AG20443 (cell line): ENCODE results near the gene LTBP1.
"Not testable (repeated sequence)": the region's sequence is repeated elsewhere in the genome, so short reads cannot be mapped to it uniquely, and the experiment has no call there.

Source experiments
- DNase-seq: peaks from one replicate; pipeline ENCODE4 v3.0.0; 2012; ENCODE audit warnings: low spot score, mixed read lengths

LTBP1 gene

GRCh38 chr2:33042819-33043218, 96.1 kb downstream of the LTBP1 start:
- DNase-seq, result no peak

- no peak for DNase-seq
These were observed 101.2 kb downstream of the LTBP1 start for GRCh38 chr2:33047939-33048338.

- peak; percentile 85 for DNase-seq
These were observed 105.0 kb downstream of the LTBP1 start for GRCh38 chr2:33051586-33052360.

DNA sequence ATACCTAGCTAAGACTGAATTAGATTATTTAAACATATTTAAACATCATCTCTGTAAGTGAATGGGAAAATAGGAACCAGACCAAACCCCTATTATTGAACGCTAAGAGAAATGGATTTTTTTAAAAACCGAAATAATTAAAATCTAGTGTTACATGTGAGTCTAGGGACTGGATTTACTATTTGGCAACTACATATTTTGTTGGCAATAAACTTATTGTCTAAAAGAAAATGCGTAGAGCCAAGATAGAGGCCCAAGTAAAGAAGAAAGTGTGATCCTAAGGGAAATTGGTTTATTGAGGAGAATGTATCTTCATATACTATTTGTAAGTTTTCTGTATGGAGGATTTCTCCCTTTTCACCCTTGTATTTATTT, 105.6 kb downstream of the LTBP1 start:
- DNase-seq, result no peak

DNA sequence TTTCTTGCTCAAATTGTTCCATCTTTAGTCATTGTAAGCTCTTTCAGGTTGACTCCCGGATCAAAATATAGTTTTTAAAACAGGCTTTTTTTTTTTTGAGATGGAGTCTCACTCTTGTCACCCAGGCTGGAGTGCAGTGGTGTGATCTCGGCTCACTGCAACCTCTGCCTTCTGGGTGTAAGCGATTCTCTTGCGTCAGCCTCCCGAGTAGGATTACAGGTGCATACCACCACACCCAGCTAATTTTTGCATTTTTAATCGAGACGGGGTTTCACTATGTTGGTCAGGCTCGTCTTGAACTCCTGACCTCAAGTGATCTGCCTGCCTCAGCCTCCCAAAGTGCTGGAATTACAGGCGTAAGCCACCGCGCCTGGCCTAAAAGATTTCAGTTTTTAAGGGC, 106.0 kb downstream of the LTBP1 start:
- DNase-seq, result not testable (repeated sequence)

- DNase-seq, result no peak
These were observed 109.4 kb downstream of the LTBP1 start for GRCh38 chr2:33056170-33056569.

DNA sequence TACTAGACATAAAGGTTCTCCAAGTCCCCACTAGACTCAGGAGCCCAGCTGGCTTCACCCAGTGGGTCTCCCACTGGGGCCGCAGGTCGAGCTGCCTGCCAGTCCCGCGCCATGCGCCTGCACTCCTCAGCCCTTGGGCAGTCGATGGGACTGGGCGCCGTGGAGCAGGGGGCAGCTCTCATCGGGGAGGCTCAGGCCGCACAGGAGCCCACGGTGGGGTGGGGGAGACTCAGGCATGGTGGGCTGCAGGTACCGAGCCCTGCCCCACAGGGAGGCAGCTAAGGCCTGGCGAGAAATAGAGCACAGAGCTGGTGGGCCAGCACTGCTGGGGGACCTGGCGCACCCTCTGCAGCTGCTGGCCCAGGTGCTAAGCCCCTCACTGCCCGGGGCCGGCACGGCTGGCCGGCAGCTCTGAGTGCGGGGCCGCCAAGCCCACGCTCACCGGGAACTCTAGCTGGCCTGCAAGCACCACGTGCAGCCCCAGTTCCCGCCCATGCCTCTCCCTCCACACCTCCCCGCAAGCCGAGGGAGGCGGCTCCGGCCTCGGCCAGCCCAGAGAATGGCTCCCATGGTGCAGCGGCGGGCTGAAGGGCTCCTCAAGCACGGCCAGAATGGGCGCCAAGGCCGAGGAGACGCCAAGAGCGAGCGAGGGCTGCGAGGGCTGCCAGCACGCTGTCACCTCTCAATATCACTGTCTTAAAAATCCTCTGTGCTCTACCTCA, 110.7 kb downstream of the LTBP1 start:
- not testable (repeated sequence) for DNase-seq

- DNase-seq, result no peak
These were observed 112.1 kb downstream of the LTBP1 start for GRCh38 chr2:33058716-33059470.

DNA sequence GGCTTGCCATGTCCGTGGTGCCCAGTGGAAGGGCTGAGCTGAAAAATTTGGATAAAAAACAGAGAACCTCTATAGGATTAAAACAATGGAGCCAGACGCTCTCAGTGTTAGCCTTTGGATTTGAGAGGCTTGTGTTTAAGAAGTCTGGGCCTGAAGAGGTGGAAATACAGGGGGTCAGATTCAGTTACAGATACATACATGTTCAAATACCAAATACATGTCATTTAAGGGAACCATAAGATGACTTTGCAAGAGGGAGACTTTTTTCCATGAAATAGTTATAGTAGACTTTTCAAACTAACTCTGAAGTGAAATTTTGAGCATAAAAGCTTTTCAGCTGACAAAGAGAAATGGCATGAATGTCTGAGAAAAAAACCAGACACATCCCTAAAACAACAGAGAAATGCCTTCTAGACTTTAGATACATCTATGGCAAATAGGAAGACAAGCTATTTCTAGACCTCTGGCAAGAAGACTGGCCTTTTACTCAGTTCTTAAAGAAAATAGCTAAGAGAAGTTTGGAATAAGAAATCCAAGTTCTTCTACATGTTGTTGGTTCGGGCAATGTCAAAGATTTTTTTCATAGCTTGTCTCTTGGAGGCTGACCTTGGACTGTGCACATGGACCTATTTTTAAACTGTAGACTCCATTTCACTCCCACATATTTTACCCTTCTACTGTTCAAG, 112.9 kb downstream of the LTBP1 start:
- DNase-seq, result no peak

DNA sequence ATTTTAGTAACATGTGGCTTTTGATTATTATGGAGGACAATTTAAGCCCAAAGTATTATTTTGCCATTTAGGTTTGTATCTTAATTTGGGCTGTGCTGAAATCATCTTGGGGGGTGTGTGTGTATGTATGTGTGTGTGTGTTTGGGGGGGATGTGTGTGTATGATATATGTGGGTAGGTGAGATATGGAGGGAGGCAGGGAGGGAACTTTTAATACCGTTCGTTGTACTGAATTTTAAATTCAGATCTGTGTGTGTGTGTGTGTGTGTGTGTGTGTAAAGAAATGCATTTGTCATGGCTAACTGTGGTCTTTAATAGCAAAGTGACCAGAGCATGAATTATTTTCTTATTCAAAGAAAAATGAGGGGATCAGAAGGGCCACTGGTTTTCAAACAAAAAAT, 113.7 kb downstream of the LTBP1 start:
- DNase-seq, result no peak

DNA sequence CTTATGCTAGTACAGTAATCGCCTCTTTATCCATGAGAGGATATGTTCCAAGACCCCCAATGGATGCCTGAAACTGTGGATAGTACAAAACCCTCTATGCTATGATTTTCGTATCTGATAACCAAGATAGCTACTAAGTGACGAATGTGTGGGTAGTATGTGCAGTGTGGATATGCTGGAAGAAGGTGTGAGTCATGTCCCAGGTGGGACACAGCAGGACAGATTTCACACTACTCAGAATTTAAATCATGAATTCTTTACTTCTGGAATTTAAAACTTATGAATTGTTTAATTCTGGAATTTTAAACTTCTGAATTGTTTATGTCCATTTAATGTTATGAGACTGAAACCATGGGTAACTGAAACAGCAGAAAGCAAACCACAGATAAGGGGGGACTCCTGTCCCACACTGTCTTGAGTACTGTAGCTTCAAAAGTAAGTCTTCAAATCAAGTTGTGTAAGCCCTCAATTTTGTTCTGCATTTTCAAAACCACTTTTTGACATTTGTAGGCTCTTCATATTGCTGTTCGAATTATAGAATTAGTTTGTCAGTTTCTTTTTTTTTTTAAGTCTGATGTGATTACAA, 116.0 kb downstream of the LTBP1 start:
- no peak for DNase-seq

- DNase-seq, result no peak
These were observed 117.6 kb downstream of the LTBP1 start for GRCh38 chr2:33064349-33064801.

GRCh38 chr2:33067598-33067997, 120.8 kb downstream of the LTBP1 start:
- DNase-seq, result no peak

GRCh38 chr2:33068261-33068660, 121.5 kb downstream of the LTBP1 start:
- DNase-seq, result no peak

- peak; percentile 92 for DNase-seq
These were observed 123.3 kb downstream of the LTBP1 start for GRCh38 chr2:33069894-33070651.

- DNase-seq, result no peak
These were observed 124.8 kb downstream of the LTBP1 start for GRCh38 chr2:33071591-33071990.

DNA sequence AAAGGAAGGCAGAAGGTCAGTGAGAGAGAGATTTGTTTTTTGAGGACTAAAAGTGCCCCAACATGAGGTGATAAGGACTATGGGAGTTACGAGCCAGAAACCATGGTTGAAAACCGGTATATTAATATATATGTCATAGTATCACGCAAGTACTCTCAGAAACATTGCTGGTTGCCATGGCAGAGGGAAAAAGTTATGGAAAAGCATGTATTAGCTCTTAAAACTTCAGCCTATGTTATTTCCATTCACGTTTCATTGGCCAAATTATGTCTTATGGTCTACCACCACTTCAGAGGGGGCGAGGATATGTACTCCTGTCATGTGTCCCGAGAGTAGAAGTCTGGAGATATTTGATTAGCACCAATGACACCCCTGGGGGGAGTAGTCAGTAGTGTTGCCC, 125.9 kb downstream of the LTBP1 start:
- no peak for DNase-seq

GRCh38 chr2:33073018-33073417, 126.3 kb downstream of the LTBP1 start:
- DNase-seq, result no peak

DNA sequence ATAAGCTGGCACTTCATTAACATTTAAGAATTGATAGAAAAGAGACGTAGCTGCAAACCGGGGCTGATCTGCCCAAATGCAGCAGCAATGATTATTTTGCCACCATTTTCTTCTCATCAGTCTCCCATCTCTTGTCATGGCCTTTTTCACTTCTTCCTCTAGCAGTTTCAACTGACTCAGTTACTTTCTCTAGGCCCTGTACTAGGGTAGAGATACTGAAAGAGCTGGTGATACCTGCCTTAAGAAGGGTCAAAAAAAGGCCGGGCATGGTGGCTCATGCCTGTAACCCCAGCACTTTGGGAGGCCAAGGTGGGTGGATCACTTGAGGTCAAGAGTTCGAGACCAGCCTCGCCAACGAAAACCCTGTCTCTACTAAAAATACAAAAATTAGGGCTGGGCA, 127.4 kb downstream of the LTBP1 start:
- DNase-seq, result no peak

DNA sequence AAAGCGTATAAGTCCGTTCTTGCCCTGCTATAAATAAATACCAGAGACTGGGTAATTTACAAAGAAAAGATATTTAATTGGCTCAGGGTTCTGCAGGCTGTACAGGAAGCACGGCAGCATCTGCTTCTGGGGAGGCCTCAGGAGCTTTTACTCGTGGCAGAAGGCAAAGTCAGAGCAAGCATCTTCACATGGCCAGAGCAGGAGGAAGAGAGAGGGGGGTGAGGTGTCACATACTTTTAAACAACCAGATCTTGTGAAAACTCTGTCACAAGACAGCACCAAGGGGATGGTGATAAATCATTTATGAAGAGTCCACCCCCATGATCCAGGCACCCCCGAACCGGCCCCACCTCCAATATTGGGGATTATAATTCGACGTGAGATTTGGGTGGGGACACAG, 130.6 kb downstream of the LTBP1 start:
- DNase-seq, result no peak

GRCh38 chr2:33077844-33078243, 131.1 kb downstream of the LTBP1 start:
- DNase-seq, result no peak
